ENCODE results near the gene ACTN1. TPM values are rescaled to one million over a fixed set of nuclear protein-coding genes. Genes with fewer than 3 reads are reported as not detected.

Gene ACTN1
- total and polyA plus RNA-seq, 2 of the 8 experiments (the other 6 are each of a cell fraction or from before 2014, with no cell fraction given) = 236 to 262 TPM

DNA sequence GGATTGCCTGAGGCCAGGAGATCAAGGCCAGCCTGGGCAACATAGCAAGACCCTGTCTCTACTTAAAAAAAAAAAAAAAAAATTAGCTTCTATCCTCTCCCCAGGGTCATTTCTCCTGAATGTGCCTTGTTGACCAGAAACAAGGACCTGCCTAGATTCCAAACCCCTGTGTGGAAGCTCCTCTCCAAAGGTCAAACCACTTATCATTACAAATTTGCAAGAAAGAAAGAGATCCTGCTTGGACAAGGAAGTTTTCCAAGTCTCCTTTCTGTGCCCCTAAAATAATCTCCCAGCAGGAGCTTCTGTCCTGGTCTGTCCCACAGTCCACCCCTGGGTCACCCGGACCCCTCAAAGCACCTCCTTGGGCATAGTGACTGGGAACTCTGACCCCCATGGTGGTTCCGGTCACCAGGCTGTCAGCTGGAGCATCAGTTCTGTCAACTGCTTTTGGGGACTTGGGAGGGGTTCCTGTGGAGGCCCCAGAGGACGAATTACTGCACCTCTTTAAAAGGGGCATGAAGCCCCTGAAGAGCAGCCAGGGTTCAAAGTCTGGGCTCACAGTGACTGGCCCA, 38.4 kb downstream of the ACTN1 start:
- H3K27me3 ChIP-seq (replicated peaks in 1 of 4; ENCODE audit: control insufficient read depth in 3 of 4, extremely low read depth in 1 of 4, insufficient read depth in 3 of 4, low read length in 3 of 4) = no peaks in the 10 kb centered on the region
- 0 out of 8 replicates have a peak, but pooled peaks cover 0 to 3% (median 0%) of the 10 kb centered on the region in 4 experiments for H3K36me3 ChIP-seq (ENCODE audit: control insufficient read depth in 2 of 4, insufficient read depth in 4 of 4, low read length in 3 of 4)
- no peak overlapping the region for H4K91ac ChIP-seq (replicated peaks; ENCODE audit: insufficient read length, low read length)
- H3K79me1 ChIP-seq (ENCODE audit: low read depth, low read length) = peaks cover 40% of the 10 kb centered on the region
- H3K9me3 ChIP-seq (ENCODE audit: insufficient read depth in 2 of 2, low read depth in 1 of 2, low read length in 1 of 2) = no peaks in the 10 kb centered on the region
- H3K79me2 ChIP-seq (ENCODE audit: control insufficient read depth in 1 of 2, insufficient read depth in 2 of 2, low read length in 2 of 2) = peaks cover 3 to 99% of the 10 kb centered on the region in 2 experiments; a peak in 3 of 4 replicates
- ChIA-PET CTCF (ENCODE audit: partially characterized antibody) (interaction anchor here (0.5 to 22.6 kb wide), 10 partner anchors 13 to 94 kb away, joined by 3 to 291 read pairs (median 6); no protein-coding TSS in a partner anchor), POLR2A (ENCODE audit: partially characterized antibody) (interaction anchor here (1.6 to 2.7 kb wide), 5 partner anchors 13 to 37 kb away, joined by 4 to 8 read pairs (median 5); no protein-coding TSS in a partner anchor)
- H3K18ac ChIP-seq (ENCODE audit: extremely low read depth, low read length) = no peak overlapping the region
- no peak overlapping the region for H2BK20ac ChIP-seq (ENCODE audit: low read length)
- H4K8ac ChIP-seq (ENCODE audit: extremely low read depth, insufficient read depth, low read length) = no peak overlapping the region
- no peak overlapping the region for H2BK15ac ChIP-seq (ENCODE audit: low read length)
- peaks cover 2 to 43% (median 24%) of the 10 kb centered on the region in 4 experiments for H3K4me1 ChIP-seq (replicated peaks in 1 of 4; ENCODE audit: control insufficient read depth in 3 of 4, insufficient read depth in 4 of 4, low read length in 3 of 4)
- FAIRE-seq (no peak), DNase-seq (ENCODE audit: low read depth in 1 of 2, low spot score in 2 of 2) (no peak)
- no peak for TF ChIP-seq KDM1A (IDR thresholded peaks at IDR 0.05; ENCODE audit: borderline replicate concordance, low read length)
- no peak for TF ChIP-seq SIN3A (conservative IDR thresholded peaks at IDR 0.05 in 1 of 2, IDR thresholded peaks at IDR 0.05 in 1 of 2; ENCODE audit: low read depth in 1 of 2, low read length in 2 of 2)
- TF ChIP-seq CTBP2 (IDR thresholded peaks at IDR 0.05; ENCODE audit: borderline replicate concordance, insufficient read depth, insufficient read length, low read length) = no peak
- no peak for TF ChIP-seq SP2 (IDR thresholded peaks at IDR 0.05; ENCODE audit: low read length)
- no peak for TF ChIP-seq TCF12 (IDR thresholded peaks at IDR 0.05; ENCODE audit: low read depth, low read length)
- TF ChIP-seq, protein P1, sequence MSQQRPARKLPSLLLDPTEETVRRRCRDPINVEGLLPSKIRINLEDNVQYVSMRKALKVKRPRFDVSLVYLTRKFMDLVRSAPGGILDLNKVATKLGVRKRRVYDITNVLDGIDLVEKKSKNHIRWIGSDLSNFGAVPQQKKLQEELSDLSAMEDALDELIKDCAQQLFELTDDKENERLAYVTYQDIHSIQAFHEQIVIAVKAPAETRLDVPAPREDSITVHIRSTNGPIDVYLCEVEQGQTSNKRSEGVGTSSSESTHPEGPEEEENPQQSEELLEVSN (IDR thresholded peaks at IDR 0.05) = no peak
- no peak for TF ChIP-seq ASH2L (IDR thresholded peaks at IDR 0.05; ENCODE audit: low read length)
- H3K56ac ChIP-seq (replicated peaks; ENCODE audit: insufficient read length, low read depth, low read length) = no peak overlapping the region
- no peak overlapping the region for H3K9ac ChIP-seq (replicated peaks in 1 of 4; ENCODE audit: extremely low read depth in 1 of 4, low read depth in 3 of 4, low read length in 3 of 4)
- H2AK5ac ChIP-seq (ENCODE audit: low read depth, low read length) = no peak overlapping the region
- no peak overlapping the region for H3K4me2 ChIP-seq (ENCODE audit: insufficient read depth in 1 of 2, low read depth in 2 of 2, low read length in 2 of 2)
- H2AFZ ChIP-seq (ENCODE audit: low read length) = no peak overlapping the region
- H3K14ac ChIP-seq (ENCODE audit: insufficient read length) = no peak overlapping the region
- no peak overlapping the region for H3K4me3 ChIP-seq (ENCODE audit: extremely low read depth in 1 of 4, insufficient read depth in 2 of 4, low read depth in 3 of 4, low read length in 4 of 4)
- no peak overlapping the region for H2BK120ac ChIP-seq (replicated peaks; ENCODE audit: low read depth, low read length)
- 87% methylated on average over 3 of the region's 3 CpGs; no CpG with 5 or more reads in 1 of the 2 experiments for WGBS, 2 experiments (ENCODE audit: extremely low coverage in 1 of 2, insufficient coverage in 1 of 2, insufficient read length in 1 of 2, insufficient replicate concordance in 2 of 2, low coverage in 1 of 2, low lambda C conversion rate in 2 of 2, missing lambda C conversion rate in 1 of 2)
- H3K23me2 ChIP-seq (ENCODE audit: low read depth, low read length) = no peaks in the 10 kb centered on the region; the same call in 1 of the 2 replicates
- H3K23ac ChIP-seq (ENCODE audit: insufficient read length) = no peak overlapping the region
- H3K27ac ChIP-seq (ENCODE audit: low read depth, low read length) = no peak overlapping the region
- H4K20me1 ChIP-seq (replicated peaks in 1 of 2; ENCODE audit: control insufficient read depth in 1 of 2, insufficient read depth in 2 of 2, low read length in 2 of 2) = peaks cover 21 to 44% of the 10 kb centered on the region in 2 experiments
- H3K4ac ChIP-seq (replicated peaks; ENCODE audit: insufficient read length, low read depth, low read length) = no peak overlapping the region
- no peak overlapping the region for H4K5ac ChIP-seq (ENCODE audit: insufficient read length, low read depth, low read length)
- no peak overlapping the region for H2BK12ac ChIP-seq (ENCODE audit: low read depth, low read length)
- no peak overlapping the region for H2BK5ac ChIP-seq (ENCODE audit: low read depth, low read length)

All from H1 (cell line).